HL-60/S4 treated with phorbol 12-myristate 13-acetate at 8.2 ng/mL for 4 days and 3 days (cell line): Measurements from ENCODE around the gene ABI3.
"Not testable (repeated sequence)": the region's sequence is repeated elsewhere in the genome, so short reads cannot be mapped to it uniquely, and the experiment has no call there.

ENCODE experiments used
- in situ Hi-C: fragments of 300-500 bp; cut with MboI; formaldehyde crosslinking; loops from 2 replicates; pipeline ENCODE4 v1.15.0; 2022; ENCODE audit warnings: low sequenced_read_pairs

Gene ABI3

GRCh38 chr17:49247944-49248343 lies 37.4 kb downstream of the ABI3 start:
- in situ Hi-C loops: no loop called here

GRCh38 chr17:49249292-49249794 lies 38.8 kb downstream of the ABI3 start:
- in situ Hi-C loops: no loop called here

GRCh38 chr17:49249890-49250522 lies 39.5 kb downstream of the ABI3 start:
- in situ Hi-C loops: no loop called here

- in situ Hi-C loops: no loop called here
Measured at GRCh38 chr17:49252148-49252695, 41.7 kb downstream of the ABI3 start.

DNA sequence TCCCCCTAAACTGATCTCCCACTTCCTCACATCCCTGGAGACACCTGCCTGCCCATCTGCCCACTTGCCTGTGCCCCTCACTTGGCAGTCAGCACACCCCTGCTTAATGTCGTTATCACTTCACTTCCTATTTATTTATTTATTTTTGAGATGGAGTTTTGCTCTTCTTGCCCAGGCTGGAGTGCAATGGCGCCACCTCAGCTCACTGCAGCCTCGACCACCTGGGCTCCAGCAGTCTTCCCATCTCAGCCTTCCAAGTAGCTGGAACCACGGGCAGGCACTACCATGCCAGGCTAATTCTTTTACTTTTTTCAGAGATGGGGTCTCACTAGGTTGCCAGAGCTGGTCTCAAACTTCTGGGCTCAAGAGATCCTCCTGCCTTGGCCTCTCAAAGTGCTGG lies 43.6 kb downstream of the ABI3 start:
- in situ Hi-C loops: no loop called here

- in situ Hi-C loops: no loop called here
Measured at GRCh38 chr17:49255125-49255524, 44.6 kb downstream of the ABI3 start.

- in situ Hi-C loops: no loop called here
Measured at GRCh38 chr17:49258394-49258793, 47.9 kb downstream of the ABI3 start.

GRCh38 chr17:49259663-49260010 lies 49.1 kb downstream of the ABI3 start:
- in situ Hi-C loops: no loop called here

GRCh38 chr17:49260011-49260816 lies 49.7 kb downstream of the ABI3 start:
- in situ Hi-C loops: no loop called here

DNA sequence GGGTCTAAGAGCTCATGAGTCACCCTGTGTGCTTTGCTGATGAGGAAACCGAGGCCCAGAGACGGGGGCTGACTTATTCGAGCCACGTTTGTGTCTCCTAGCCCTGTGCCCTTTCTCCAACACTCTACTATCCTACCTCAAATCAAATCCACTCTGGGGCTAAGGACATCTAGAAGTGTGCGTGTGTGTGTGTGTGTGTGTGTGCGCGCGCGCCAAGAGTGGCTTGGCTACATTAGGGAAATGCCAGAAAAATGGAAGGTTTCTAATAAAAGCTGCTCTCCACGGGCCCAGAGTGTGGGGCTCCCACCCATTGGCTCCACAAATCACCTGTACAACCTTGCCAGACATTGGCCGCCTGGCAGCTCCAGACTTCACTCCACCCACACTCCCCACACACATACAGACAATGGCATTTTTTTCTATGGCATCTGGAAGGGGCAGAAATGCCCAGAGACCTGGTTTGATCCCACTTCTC lies 50.3 kb downstream of the ABI3 start:
- in situ Hi-C loops: no loop called here

- in situ Hi-C loops: not testable (repeated sequence)
Measured at GRCh38 chr17:49261540-49261939, 51.0 kb downstream of the ABI3 start.

DNA sequence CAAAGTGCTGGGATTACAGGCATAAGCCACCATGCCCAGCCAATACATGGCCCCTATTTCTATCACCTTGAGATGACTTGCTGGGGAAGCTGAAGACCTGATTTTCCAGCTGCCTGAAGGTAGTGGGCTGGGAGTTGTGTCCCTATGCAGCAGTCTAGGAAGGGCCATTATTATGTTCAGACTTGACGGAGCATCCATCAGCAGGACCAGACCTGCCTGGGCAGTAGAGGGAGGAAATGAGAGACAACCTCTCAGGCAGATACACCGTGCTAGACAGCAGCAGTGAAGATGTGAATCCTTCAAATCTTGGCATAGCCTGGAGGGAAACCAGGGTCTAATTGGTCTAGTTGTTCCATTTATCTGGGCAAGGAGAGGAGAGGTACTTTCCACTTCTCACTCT lies 55.7 kb downstream of the ABI3 start:
- in situ Hi-C loops: no loop called here

DNA sequence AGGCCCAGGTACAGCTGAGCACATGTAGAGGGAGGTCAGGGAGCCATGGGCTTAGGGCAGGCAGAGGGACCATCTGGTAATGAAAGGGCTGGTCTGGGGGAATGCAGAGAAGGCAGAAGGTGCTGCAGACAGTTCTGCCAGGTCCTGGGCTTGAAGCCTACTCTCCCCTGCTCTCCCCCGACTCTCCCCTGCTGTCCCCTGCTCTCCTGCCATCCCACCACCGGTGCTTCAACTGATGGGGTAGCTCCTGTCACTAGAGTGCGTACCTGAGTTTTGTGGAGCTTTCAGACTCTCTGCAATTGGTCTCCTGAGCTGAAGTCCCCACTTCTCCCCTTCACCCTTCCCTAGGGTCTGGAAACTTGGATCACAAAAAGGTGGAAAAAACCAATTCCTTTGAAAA lies 57.4 kb downstream of the ABI3 start:
- in situ Hi-C loops: no loop called here

GRCh38 chr17:49269356-49269755 lies 58.8 kb downstream of the ABI3 start:
- in situ Hi-C loops: no loop called here
